Astrocyte of the spinal cord (primary cell): ENCODE results near the gene DYNLT4.

Experiments used
- DNase-seq: peaks from one replicate; pipeline ENCODE4 v3.0.0; 2011; ENCODE audit warnings: low read depth, low spot score
- H3K4me3 ChIP-seq: 2 replicates; pipeline ENCODE4 v1.5.1; 2011; ENCODE audit warnings: low read depth, mild to moderate bottlenecking, low read length, moderate library complexity
- in situ Hi-C: cut with HindIII; loops from 2 replicates; pipeline ENCODE4 v1.10.0; 2017; ENCODE audit warnings: low sequenced_read_pairs
- TF ChIP-seq, protein P1 (sequence below): IDR thresholded peaks from 2 replicates; pipeline ENCODE4 v1.5.1; 2012; ENCODE audit warnings: low read depth, mild to moderate bottlenecking, low read length, inconsistent platforms

Gene DYNLT4, protein sequence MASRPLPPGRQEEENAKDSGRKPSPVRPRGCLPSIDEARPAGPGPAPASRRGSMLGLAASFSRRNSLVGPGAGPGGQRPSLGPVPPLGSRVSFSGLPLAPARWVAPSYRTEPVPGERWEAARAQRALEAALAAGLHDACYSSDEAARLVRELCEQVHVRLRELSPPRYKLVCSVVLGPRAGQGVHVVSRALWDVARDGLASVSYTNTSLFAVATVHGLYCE

DNA sequence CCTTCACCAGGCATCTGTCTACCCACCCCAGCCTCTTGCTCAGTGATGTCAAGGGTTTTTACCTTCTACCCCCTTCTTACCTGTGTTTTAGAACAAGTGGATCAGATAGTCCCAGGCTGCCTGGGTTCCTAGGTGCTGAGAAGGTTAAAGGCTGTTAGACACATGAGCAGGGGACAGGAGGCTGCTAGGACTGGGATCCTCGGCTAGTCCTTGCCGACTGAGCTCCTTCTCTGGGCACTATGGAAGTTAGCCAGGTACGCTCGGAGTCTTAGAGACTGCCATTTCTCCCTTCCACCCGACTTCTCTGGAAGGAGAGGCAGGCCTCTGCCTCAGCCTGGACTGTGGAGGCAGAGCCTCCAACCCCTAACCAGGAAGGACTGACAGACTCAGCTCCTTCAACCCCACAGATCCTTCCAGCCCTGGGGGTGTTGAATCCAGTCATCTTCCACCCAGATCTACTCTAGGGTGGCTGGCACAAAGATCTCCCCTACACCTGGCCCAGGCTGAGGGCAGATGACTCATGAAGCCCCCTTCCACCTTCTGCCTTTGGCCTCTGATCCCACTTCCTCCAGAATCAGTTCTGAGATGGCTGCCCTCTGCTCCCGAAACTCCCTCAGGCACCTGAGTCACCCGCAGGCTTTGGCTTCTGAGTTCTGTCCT is at the start of gene DYNLT4:
DYNLT4 (minus strand) TSS at position 648 of the 660 bp plus-strand sequence. CDS start 683 bp downstream, outside the sequence.
- in situ Hi-C loops, result no loop called here
- DNase-seq, result no peak
- H3K4me3 ChIP-seq, result peak within 1 kb of the TSS; percentile 47
- TF ChIP-seq, protein P1, sequence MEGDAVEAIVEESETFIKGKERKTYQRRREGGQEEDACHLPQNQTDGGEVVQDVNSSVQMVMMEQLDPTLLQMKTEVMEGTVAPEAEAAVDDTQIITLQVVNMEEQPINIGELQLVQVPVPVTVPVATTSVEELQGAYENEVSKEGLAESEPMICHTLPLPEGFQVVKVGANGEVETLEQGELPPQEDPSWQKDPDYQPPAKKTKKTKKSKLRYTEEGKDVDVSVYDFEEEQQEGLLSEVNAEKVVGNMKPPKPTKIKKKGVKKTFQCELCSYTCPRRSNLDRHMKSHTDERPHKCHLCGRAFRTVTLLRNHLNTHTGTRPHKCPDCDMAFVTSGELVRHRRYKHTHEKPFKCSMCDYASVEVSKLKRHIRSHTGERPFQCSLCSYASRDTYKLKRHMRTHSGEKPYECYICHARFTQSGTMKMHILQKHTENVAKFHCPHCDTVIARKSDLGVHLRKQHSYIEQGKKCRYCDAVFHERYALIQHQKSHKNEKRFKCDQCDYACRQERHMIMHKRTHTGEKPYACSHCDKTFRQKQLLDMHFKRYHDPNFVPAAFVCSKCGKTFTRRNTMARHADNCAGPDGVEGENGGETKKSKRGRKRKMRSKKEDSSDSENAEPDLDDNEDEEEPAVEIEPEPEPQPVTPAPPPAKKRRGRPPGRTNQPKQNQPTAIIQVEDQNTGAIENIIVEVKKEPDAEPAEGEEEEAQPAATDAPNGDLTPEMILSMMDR, result no peak

DNA sequence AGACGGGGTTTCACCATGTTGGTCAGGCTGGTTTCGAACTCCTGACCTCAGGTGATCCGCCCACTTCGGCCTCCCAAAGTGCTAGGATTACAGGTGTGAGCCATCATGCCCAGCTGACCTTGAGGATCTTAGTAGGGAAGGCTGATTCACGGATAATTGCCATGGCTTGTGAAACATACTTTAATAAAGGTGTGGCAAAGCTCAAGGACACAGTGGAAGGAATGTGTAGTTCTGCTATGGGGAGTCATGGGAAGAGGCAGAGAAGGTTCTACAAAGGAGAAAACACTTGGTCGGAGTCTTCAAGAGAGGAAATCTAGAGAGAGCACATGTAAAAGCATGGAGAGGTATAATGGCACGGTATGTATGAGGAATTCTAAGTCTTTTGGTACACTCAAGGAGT is 48.6 kb upstream of the DYNLT4 start:
- TF ChIP-seq, protein P1, result no peak
- no peak for DNase-seq
- in situ Hi-C loops, result no loop called here
- H3K4me3 ChIP-seq, result no peak overlapping the region

DNA sequence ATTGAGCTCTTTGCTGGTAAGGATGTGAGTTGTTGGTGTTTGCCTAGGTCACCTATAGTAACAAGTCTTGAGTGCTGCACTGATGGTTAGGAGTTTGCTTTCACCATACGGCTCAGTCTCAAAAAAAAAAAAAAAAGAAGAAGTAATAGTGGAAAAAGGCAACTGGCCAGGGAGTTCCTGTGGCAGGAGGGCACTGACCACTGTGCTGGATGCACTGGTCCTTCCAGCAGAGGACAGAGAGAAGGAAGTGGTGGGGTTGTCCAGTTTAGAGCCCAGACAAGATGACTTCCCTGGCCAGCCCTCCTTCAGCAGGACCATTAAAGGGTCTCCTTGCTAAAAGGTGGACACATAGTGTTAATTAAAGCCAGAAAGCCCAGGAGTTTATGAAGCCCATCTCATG is 47.8 kb upstream of the DYNLT4 start:
- no peak for DNase-seq
- TF ChIP-seq, protein P1, result no peak
- H3K4me3 ChIP-seq, result no peak overlapping the region
- in situ Hi-C loops, result no loop called here

DNA sequence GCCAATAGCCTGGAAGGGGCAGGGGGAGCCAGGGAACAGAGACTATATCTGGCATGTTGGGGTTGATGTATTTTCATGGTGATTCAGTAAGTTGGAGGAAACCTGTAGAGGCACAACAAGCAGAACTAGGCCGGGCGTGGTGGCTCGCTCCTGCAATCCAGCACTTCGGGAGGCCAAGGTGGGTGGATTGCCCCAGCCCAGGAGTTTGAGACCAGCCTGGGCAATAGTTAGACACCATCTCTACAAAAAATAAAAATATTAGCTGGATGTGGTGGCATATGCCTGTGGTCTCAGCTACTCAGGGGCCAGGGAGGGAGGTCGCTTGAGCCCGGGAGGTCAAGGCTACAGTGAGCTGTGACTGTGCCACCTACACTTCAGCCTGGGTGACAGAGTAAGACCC is 46.0 kb upstream of the DYNLT4 start:
- TF ChIP-seq, protein P1, result no peak
- in situ Hi-C loops, result no loop called here
- no peak overlapping the region for H3K4me3 ChIP-seq
- DNase-seq, result no peak

DNA sequence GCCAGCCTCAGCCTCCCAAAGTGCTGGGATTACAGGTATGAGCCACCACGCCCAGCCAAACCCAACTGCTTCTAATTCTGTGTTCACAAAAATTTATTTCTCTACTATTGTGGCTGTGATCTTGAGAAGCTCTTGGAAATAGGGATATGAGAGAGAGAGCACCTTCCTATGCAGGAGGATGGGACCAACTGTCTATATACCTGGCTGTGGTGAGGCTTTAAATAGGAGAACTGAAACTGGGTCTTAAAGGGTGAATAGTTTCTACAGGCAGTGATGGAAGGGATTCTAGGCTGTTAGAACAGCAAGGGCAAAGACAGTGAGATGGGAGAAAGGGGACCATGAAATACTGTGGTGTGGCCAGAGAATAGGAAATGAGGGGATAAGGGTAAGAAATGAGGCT is 44.2 kb upstream of the DYNLT4 start:
- no peak for DNase-seq
- H3K4me3 ChIP-seq, result no peak overlapping the region
- in situ Hi-C loops, result no loop called here
- TF ChIP-seq, protein P1, result no peak

DNA sequence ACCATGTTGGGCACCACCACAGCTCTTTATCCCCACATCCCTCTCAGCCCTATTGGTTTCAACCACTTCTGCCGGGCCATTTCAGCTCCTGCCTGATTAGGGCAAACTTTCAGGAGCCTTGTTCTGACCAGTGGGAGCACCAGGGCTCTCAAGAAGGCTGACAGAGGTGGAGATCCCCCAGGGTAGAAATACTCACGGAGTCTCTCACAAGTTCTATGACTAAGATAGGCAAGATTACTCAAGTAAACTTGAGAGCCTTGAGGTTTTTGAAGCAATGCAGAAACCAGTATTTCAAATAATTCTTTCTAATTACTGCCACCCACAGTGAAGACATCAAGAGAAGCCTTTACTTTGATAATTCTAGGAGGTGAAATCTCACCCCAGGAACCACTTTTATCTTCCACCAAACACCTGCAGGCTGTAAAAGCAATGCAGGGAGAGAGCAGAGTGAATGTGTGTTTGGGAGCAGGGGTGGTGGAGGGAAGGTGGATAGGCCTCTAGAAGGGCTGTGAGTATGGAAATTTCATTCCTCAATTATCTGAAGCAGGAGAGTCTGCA is 42.5 kb upstream of the DYNLT4 start:
- TF ChIP-seq, protein P1, result no peak
- no peak overlapping the region for H3K4me3 ChIP-seq
- DNase-seq, result no peak
- in situ Hi-C loops, result no loop called here
